HEK293 (cell line): ENCODE data around the gene OR2AE1.

ENCODE experiments used
- CTCF ChIA-PET: fragments of 350-600 bp; formaldehyde crosslinking; extraction: SDS; loops from one replicate; lab custom pipeline; 2021; ENCODE audit warnings: antibody characterized with exemption; lab: Yijun Ruan, JAX
- POLR2A ChIA-PET: fragments of 300-600 bp; formaldehyde crosslinking; extraction: SDS; loops from one replicate; lab custom pipeline; 2020; ENCODE audit warnings: antibody characterized with exemption, inconsistent platforms; lab: Yijun Ruan, JAX
- H3K27ac ChIP-seq: fragments of 200-500 bp; sonication (Bioruptor generic); 2 replicates; pipeline ENCODE4 v1.5.1; 2014; ENCODE audit warnings: low read depth, low read length, control low read depth, inconsistent platforms; ENCODE audit errors: extremely low read depth
- H3K36me3 ChIP-seq, 2 experiments: fragments of 200-500 bp in 1 of 2; sonication (Bioruptor generic) in 1 of 2; 1 replicate in 1 of 2; 2 replicates in 1 of 2; pipeline ENCODE4 v1.5.1; 2014 to 2017; ENCODE audit warnings: inconsistent platforms in 2 of 2, low read length in 2 of 2; ENCODE audit not compliant: control insufficient read depth in 2 of 2, insufficient read depth in 1 of 2
- H3K4me1 ChIP-seq: fragments of 200-500 bp; sonication (Bioruptor generic); 2 replicates; pipeline ENCODE4 v1.5.1; 2014; ENCODE audit warnings: mild to moderate bottlenecking, low read length, inconsistent platforms; ENCODE audit not compliant: control insufficient read depth, insufficient read depth
- H3K4me3 ChIP-seq: 2 replicates; pipeline ENCODE4 v1.5.1; 2011; ENCODE audit warnings: low read depth, mild to moderate bottlenecking, control low read depth, low read length, moderate library complexity
- H3K9me3 ChIP-seq: fragments of 200-500 bp; sonication (Bioruptor generic); 2 replicates; pipeline ENCODE4 v1.5.1; 2014; ENCODE audit warnings: low read depth, low read length, inconsistent platforms; ENCODE audit not compliant: control insufficient read depth, insufficient read depth
- HOXC10 ChIP-seq: sonication (generic); formaldehyde crosslinking; IDR thresholded peaks from 2 replicates; pipeline ENCODE4 v1.8.1; 2023; ENCODE audit warnings: mild to moderate bottlenecking, missing genetic modification reagents
- PRDM4 ChIP-seq: fragments of 450-650 bp; formaldehyde crosslinking; IDR thresholded peaks from 2 replicates; pipeline ENCODE4 v1.5.1; 2017; ENCODE audit warnings: missing biosample characterization, missing genetic modification characterization
- RBAK ChIP-seq: fragments of 450-650 bp; formaldehyde crosslinking; IDR thresholded peaks from 2 replicates; pipeline ENCODE4 v1.5.1; 2016; ENCODE audit warnings: missing biosample characterization, missing genetic modification characterization
- TRIM28 ChIP-seq: IDR thresholded peaks from 2 replicates; pipeline ENCODE4 v1.6.1; 2011; ENCODE audit warnings: low read length, control low read depth, borderline replicate concordance
- ZNF175 ChIP-seq: fragments of 450-650 bp; formaldehyde crosslinking; IDR thresholded peaks from 2 replicates; pipeline ENCODE4 v1.5.1; 2016; ENCODE audit warnings: missing biosample characterization, missing genetic modification characterization
- ZNF239 ChIP-seq: fragments of 450-650 bp; formaldehyde crosslinking; IDR thresholded peaks from 2 replicates; pipeline ENCODE4 v1.5.1; 2016; ENCODE audit warnings: missing biosample characterization, missing genetic modification characterization
- ZNF311 ChIP-seq: fragments of 450-650 bp; formaldehyde crosslinking; IDR thresholded peaks from 2 replicates; pipeline ENCODE4 v1.5.1; 2017; ENCODE audit warnings: missing biosample characterization, missing genetic modification characterization, borderline replicate concordance
- ZNF341 ChIP-seq: fragments of 450-650 bp; formaldehyde crosslinking; IDR thresholded peaks from 2 replicates; pipeline ENCODE4; 2016; ENCODE audit warnings: low read depth, missing biosample characterization, missing genetic modification characterization
- ZNF48 ChIP-seq: fragments of 450-650 bp; formaldehyde crosslinking; IDR thresholded peaks from 2 replicates; pipeline ENCODE4 v1.5.1; 2016; ENCODE audit warnings: missing biosample characterization, missing genetic modification characterization
- ZNF610 ChIP-seq: fragments of 450-650 bp; formaldehyde crosslinking; IDR thresholded peaks from 2 replicates; pipeline ENCODE4 v1.5.1; 2016; ENCODE audit warnings: missing biosample characterization, missing genetic modification characterization, borderline replicate concordance
- ZNF621 ChIP-seq: fragments of 450-650 bp; formaldehyde crosslinking; IDR thresholded peaks from 2 replicates; pipeline ENCODE4 v1.5.1; 2017; ENCODE audit warnings: missing biosample characterization, missing genetic modification characterization
- ZNF768 ChIP-seq: fragments of 450-650 bp; formaldehyde crosslinking; IDR thresholded peaks from 2 replicates; pipeline ENCODE4 v1.5.1; 2018; ENCODE audit warnings: missing biosample characterization, mild to moderate bottlenecking, missing genetic modification characterization
- ZNF776 ChIP-seq: fragments of 450-650 bp; formaldehyde crosslinking; IDR thresholded peaks from 2 replicates; pipeline ENCODE4 v1.5.0; 2017; ENCODE audit warnings: missing biosample characterization, missing genetic modification characterization, borderline replicate concordance
- ZNF777 ChIP-seq: fragments of 450-650 bp; formaldehyde crosslinking; IDR thresholded peaks from 2 replicates; pipeline ENCODE4 v1.5.1; 2017; ENCODE audit warnings: missing biosample characterization, missing genetic modification characterization, borderline replicate concordance
- ZNF791 ChIP-seq: fragments of 450-650 bp; formaldehyde crosslinking; IDR thresholded peaks from 2 replicates; pipeline ENCODE4 v1.5.1; 2016; ENCODE audit warnings: missing biosample characterization, missing genetic modification characterization
- ZSCAN30 ChIP-seq: fragments of 450-650 bp; IDR thresholded peaks from 2 replicates; pipeline ENCODE4 v1.5.1; 2018; ENCODE audit warnings: missing biosample characterization, mild to moderate bottlenecking, missing genetic modification characterization, moderate library complexity

OR2AE1 gene

GRCh38 chr7:99860281-99861127, 16.3 kb downstream of the OR2AE1 start:
- TF ChIP-seq ZNF777 (tag by site-specific recombination): no peak
- no peak for TF ChIP-seq ZNF48 (tag by site-specific recombination)
- TF ChIP-seq ZSCAN30 (tag by site-specific recombination): no peak
- TF ChIP-seq ZNF621 (tag by site-specific recombination): no peak
- no peak for TF ChIP-seq TRIM28
- TF ChIP-seq HOXC10 (CRISPR knock-in tag): no peak
- no peak for TF ChIP-seq ZNF175
- no peaks in the 10 kb centered on the region for H3K36me3 ChIP-seq
- H3K4me3 ChIP-seq: no peak overlapping the region
- no peak overlapping the region for H3K27ac ChIP-seq
- ChIA-PET POLR2A (interaction anchor here (0.6 kb wide), 1 partner anchor 71 kb away, joined by 4 read pairs; no protein-coding TSS in a partner anchor), CTCF (no interaction called here)
- no peaks in the 10 kb centered on the region for H3K9me3 ChIP-seq
- no peaks in the 10 kb centered on the region for H3K4me1 ChIP-seq

GRCh38 chr7:99855236-99855635, 21.6 kb downstream of the OR2AE1 start:
- Histone ChIP-seq H3K4me1 (no peaks in the 10 kb centered on the region), H3K27ac (no peak overlapping the region), H3K36me3 (no peaks in the 10 kb centered on the region), H3K4me3 (no peak overlapping the region), H3K9me3 (no peaks in the 10 kb centered on the region)
- TF ChIP-seq ZNF341 (no peak), PRDM4 (tag by site-specific recombination) (no peak), ZNF311 (tag by site-specific recombination) (no peak), ZNF791 (no peak), ZNF610 (tag by site-specific recombination) (no peak), ZNF239 (tag by site-specific recombination) (no peak), ZNF776 (tag by site-specific recombination) (no peak), ZNF768 (tag by site-specific recombination) (no peak)
- ChIA-PET POLR2A (no interaction called here), CTCF (no interaction called here)

- Histone ChIP-seq H3K4me3 (no peak overlapping the region), H3K4me1 (no peaks in the 10 kb centered on the region), H3K9me3 (no peaks in the 10 kb centered on the region), H3K36me3 (no peaks in the 10 kb centered on the region), H3K27ac (no peak overlapping the region)
- ChIA-PET CTCF (interaction anchor here (0.6 to 1.7 kb wide), 2 partner anchors 9 to 205 kb away, joined by 5 to 6 read pairs; no protein-coding TSS in a partner anchor), POLR2A (no interaction called here)
- TF ChIP-seq RBAK (tag by site-specific recombination): no peak
These were observed 28.2 kb downstream of the OR2AE1 start for GRCh38 chr7:99848420-99849216.
